GM18502 (cell line): ENCODE measurements around the gene SELENOS.

Source experiments
- ATAC-seq: cut with Tn5 transposase; IDR thresholded peaks from one replicate; pipeline ENCODE4 v1.9.1; 2021; ENCODE audit warnings: mild to moderate bottlenecking; ENCODE audit not compliant: unreplicated experiment, poor library complexity

The SELENOS gene

DNA sequence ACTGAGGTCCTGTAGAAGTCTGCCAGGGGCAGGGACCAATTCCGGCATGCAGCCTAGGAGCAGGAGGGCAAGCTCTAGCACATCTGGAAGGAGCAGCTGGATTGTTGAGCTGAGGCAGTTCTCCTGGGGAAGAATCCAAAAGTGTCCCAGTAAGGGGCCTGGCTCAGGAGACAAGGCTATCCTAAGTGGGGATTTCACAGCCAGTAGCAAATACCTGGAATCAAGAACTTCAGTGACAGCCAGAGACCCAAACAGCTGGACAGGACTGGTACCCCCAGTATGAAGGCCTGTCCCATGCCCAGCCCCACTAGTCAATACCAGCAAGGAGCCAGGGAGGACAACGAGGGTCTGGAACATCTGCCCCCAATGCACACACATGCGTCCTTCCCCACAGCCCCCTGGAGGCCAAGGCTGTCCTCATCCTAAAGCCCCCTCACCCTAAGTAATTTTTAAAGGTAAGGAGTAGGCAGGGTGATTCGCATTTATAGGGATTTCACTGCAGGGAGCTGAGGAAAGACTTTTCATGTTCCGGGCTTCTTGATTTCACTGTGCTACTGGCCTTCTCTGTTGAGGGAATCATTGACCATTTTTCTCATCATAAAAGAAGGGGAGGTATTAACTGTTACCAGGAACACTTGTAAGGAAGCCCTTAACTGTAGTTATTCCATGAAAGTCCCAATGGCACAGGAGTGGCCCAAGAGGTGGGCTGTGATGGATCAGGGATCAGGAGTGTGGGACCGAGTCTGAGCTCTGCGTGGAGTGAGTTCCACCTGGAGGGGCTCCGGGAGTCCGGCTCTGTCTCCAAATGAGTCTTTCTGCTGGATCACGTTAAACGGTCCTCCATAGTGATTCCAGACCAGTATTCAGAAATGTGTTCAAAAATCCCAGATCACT lies 22.9 kb downstream of the SELENOS start:
- ATAC-seq, result no peak

DNA sequence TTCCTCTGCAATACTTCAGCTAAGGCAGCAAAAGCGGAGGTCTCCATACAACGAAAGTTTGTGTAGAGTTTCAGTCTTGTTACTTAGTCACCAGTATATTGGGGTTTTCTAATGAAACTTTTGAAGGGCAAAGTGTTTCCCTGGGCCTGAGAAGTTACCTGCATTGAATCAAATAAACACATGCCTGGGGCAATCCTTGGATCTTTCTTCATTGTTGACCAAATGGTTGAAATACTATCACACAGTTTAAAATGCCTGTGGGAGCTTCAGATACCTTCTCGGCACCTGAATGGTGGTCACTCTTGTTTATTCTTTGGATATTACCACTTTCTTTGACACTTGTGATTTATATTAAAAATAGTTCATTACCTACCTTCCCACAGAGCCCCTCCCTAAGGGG lies 24.4 kb downstream of the SELENOS start:
- no peak for ATAC-seq

DNA sequence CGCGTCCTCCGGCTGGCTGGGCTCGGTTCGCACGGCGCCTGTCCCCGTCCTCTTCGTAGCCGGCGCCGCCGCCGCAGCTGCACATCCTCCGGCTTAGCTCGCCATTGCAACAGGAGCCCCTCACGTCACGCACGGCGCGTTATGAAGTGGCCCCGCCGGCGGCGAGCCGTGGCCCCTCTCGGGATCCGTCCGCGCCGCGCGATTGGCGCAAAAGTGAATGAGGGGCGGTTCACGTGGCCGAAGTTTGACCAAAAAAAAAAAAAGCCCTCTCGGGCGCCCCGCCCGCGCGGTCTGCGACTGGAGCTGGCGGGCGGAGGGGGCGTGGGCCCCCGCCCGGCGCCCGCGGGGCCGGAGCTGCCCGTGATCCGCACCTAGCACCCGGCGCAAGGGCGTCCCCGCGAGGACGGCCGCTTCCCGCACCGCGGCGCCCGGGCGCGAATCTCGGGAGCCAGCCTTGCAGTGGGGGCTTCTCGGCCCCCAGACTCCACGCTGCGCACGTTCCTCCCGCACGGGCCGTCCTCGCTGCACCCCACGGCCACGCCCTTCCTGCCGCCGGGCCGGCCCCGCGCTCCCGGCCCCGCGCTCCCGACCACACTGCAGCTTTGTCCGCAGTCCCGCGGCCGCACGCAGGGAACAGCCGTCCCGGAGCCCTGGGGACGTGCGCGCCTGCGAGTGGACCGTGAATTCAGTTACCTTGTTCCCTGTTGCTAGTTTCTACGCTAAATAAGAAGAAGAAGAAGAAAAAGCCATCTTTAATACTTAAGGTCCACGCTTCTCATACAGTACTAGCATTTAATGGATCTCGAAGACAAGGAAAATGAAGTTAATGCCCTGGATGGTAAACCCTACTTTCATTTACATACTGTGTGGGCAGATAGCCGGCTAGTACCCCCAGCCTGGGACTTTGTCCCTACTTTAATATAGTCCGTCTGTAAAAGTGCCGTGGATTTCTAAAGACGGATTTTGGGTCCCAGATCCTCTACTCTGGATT lies 25.2 kb downstream of the SELENOS start, which contains the start of gene CHSY1:
TSS of gene CHSY1 (minus strand) at position 219 of the 991 bp plus-strand sequence. CDS start 592 bp downstream, outside the sequence.
- peak; percentile 82 for ATAC-seq

DNA sequence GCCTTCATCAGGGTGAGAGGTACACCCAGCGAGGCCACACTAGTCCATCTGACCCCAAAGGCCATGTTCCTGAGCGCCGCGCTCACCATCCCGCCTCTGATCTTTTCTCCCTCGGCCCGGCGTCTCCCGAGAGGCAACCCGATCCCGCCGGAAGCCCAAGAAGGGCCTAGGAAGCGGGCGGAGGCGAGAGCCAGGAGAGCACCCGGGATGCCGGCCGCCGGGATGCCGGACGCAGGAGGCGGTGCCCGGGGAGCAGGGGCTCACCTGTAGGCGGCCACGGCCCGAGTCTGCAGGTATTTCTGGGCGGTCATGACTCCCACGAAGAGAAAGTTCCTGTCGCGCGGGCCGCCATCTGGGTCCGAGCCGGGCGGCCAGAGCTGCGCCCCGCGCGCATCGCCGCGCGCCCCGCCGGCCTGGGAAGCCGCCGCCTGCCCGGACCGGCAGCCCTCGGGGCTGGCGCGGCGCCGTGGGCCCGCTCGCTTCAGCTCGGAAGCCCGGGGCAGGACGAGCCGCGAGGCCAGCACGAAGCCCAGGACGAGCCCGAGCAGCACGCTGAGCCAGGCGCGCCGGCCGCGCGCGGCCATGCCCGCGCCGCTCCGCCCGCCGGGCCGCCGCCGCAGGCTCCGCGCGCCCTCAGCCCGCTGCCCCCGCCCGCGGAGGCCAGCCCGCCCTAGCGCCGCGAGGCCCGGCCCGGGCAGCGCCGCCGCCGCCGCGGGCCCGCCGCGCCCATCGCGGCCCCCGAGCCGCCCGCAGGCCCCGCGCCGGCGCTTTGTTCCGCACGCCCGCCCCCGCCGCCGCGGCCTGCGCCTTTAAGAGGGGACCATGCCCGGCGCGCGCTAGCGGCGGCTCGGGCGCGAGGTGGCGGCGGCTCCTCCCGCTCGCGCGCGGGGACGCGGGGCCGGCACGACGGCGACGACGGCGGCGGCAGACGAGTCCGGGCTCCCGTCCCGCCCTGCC lies 26.1 kb downstream of the SELENOS start:
- ATAC-seq, result peak; percentile 36

DNA sequence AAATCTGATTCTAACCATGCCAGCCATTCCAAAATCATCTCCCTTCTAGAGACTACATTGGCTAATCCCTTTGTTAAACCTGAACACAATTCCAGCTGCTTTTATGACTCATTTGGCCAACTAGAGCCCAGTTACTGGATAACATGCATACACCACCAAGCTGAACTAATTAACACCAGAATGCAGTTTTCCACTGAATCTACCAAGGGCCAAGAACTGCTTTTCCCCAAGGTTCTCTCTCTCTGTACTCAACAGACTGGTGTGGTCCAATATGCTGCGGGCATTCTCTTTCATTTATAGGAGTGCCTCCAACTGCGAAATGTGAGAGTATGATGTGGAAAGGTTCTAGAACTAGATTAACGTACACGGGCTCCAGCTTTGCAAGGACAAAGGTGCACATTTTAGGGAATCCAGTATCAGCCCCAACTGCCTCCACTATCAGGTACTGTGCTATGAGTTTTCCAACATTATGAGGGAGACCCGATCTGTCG lies 26.9 kb downstream of the SELENOS start:
- no peak for ATAC-seq

DNA sequence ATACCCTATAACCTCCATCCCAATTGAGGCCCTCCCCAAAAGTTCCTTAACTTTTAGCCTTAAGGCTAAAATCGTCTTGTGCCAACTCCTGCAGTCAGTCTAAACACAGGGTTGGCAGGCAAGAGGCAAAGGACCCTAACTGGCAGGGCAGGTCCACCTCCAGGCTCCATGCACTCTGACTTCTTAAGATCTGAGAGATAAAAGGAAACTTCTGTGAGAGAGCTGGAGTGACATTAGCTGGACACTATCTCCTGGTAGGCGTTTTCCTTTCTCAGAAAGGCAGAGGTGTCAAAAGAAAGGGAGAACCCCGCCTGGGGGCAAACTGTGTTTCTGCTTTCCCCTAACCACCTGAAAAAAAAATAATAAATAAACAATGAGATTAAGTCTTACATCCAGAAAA lies 29.0 kb downstream of the SELENOS start:
- no peak for ATAC-seq

DNA sequence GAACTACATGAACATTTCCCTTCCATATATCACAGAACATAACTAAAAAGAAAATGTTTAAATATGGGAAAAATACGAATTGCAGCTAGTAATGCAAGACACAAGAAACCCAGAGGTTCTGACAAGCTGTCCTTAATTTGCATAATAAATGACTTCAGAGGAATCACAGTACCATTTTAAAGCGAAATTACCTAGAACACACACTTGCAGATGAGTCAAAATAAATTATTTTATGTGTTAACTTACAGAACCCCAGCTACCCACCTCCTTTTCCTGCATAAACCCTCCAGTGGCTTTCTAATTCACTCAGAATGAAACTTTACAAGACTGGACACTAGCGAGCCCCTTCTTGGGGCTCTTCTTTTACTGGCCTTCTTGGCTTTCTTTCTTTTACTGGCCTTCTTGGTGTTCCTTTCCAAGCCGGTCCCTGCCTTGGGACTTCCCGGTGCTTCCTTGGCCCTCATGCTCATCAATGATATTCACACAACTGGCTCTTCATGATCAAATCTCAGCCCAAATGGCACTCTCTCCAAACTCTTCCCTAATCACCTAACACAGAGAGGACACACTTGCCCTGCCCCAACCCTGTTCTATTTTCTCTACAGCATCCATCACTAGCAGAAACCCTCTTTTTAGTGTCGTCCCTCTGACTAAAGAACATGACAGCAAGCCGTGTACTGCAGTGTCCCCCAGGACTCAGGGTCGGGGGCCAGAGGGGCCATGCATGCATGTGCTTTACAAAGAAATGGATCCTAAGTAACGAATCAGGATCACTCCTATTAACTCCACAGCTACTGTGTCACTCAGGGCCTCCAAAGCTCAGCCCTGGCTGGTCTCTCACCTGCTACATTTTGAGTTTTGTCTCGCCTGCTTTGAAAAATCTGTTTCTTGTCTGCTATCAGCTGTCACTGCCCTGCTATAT lies 30.2 kb downstream of the SELENOS start:
- ATAC-seq, result no peak

DNA sequence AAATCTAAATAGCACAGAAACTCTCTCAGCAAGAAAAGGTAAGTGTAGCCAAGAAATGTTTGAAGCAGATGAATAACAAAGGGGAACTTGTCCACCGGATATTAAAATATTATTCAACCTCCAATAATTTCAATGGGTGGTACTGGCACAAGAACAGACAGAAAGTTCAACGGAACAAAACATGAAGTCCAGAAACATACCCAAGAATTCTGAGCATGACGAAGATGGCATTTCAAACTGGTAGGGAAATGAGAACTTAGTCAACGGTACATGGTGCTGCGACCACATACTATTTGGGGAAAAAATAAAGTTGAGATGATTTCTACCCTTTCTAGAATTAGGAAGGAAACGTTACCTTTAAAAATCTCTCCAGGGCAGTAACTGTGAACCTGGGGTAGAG lies 30.9 kb downstream of the SELENOS start:
- no peak for ATAC-seq

DNA sequence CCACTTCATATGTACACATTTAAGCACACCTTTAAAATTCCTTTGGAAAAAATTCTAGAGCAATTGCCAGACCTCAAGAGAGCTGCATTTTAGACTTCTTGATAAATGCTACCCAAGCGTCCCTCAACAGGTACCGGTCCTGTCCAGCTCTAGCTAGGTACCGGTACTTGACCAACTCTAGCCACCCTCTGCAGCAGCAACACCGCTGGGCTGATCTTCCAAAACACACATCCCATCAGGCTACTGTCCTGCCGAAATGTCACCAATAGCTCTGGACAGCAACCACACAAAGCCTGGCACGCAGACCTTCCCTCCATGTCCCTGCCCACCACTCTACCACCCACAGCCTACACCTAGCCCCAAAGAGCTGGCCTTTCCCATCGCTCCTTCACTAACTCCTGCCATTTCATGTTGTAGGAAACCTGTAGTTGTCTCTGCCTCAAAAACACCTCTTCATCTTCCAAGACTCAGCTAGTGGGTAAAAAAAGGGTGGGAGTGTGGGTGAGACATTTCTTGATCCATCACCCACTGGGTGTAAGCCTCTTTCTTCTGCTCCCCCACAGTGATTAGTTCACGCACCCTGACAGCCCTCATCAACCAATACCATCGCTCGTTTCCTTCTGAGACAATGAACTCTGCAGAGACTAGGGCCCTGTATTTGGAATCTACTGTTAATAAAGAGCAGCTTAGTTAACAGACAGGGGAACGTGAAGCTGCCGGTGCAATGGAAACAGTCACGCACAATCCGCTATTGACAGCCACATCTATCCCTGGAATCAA lies 32.2 kb downstream of the SELENOS start:
- no peak for ATAC-seq

DNA sequence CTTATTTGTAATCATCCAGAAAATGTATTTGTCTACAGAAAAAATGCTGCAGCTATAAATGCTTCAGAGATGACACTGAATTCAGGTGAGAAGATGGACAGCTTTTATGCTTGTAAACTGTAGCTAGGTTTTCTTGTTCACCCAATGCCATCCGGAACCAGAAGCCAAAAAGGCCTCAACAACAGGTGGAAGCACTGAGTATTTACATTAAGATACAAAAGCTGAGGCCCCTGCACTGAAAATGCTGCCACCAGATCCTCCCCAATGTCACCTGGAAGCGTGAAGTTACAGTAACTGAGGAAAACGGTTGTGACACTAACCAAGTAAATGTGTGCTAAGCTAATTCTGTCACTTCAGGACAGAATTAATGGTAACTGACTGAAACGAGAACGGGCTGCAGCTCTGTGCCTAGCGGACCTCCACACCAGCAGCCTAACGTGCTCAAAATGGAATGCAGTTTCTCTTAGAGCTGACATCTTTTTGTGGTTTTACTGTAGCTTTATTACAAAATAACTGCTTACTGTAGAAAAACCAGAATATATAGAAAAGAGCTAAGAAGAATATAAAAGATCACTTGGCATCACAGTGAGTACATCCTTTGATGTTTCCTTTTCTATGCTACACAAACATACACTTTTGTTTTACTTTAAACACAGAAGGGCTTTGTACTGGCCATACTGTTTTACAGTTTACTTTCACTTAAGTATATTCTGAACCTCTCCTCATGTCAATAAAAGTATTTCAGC lies 33.1 kb downstream of the SELENOS start:
- no peak for ATAC-seq

DNA sequence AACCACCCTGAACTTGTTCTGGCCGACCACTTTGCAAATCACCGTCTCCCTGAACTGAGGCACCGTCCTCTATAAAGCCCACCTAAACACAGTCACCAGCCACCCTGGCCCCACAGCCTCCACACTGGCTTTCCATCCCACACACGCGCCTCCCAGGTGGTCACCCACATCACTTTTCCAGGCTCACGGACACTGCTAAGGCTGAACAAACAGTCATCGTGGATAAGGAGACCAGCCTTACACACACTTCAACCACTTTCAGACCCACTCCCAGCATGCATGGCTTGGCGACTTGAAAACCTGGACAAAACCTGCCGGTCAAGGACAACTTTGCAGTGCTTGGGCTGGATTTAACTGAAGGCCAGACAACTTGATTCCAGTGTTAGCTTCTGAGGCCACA lies 33.9 kb downstream of the SELENOS start:
- ATAC-seq, result no peak

DNA sequence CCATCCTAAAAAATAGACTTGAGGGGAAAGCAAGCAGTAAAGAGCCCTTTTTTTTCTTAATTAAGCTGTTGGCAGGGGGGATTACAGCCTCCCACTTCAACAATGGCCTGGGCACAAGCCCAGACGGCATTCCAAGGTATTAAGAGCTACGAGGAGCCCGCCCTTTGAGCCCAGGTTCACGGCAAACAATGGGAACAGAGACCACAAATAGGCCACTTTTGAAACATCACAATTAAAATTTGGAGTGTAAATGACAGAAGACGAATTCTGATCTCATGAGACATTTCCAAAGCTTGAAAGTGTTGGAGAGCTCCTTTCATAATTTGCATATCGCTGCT lies 34.3 kb downstream of the SELENOS start:
- ATAC-seq, result no peak

DNA sequence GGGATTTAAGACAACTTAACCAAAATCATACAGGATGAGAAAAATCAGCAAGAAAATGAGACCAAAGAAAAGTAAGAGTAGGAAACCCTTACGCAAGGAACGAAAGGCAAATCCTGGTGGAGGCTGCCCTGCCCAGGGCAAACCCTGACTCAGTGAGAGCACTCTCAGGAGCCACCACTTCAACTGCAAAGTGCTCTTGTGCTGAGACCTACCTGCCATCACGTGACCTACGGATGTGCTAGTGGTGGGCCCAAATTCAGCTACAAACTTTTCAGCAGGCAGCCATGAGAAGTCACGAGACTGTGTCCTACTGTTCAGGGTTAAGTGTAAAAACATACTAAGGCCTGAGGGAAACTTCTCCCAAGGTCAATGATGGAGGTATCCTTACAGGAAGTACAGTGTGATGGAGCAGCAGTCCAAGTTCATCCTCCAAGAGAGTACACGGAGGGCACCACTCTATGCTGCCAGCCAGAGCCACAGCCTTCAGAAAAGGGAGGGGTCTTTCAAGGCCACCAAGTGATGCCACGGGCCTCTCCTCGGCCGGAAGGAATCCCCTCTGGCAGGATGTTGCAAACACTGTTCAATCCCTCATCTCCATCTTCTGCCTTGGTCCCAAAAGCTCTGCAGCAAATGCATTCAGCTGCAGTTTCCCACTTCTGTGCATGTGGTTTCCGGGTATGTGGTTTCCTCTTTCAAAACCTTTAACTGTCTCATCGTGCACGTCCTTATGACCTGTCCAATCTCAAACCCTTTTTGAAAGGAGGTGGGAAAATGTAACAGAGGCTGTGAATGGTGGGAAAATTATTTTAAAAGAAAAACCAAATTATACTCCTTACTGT lies 34.9 kb downstream of the SELENOS start:
- peak; percentile 84 for ATAC-seq

DNA sequence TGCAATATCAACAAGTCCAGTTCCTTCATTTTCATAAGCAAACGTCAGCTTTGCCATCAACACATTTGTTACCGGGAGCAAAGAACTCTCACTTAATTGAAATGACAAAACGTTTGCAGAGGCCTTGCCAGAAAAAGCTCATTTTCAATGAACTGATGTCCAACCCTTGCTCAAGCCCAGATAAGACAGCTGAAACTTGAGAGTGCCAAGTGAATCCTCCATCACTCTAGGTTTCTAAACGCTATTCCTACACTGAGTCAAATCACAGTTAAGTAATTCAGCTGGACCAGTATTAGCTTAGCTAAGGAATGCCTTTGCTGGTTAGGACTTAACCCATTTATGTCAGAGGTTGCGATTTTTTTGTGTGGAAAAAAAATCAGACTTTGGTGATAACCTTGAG lies 36.9 kb downstream of the SELENOS start:
- no peak for ATAC-seq

DNA sequence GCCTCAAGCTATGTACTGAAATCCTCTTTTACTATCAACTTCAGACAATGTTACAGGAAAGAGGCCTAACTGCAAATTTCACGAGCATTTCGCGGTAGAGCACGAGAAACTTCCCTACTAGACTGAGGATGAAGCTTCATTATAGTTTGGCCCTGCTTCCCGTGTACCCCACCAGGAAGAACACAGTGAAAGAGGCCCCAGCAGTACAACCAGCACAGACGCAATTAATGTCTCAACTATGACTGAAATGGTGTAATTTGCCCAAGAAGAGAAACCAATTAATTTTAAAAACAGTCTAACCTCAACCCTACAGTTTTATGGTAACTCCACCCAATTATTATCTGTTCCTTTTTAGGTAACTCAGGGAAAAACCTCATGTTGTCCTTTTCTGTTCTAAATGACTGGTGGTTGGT lies 37.6 kb downstream of the SELENOS start:
- ATAC-seq, result no peak

DNA sequence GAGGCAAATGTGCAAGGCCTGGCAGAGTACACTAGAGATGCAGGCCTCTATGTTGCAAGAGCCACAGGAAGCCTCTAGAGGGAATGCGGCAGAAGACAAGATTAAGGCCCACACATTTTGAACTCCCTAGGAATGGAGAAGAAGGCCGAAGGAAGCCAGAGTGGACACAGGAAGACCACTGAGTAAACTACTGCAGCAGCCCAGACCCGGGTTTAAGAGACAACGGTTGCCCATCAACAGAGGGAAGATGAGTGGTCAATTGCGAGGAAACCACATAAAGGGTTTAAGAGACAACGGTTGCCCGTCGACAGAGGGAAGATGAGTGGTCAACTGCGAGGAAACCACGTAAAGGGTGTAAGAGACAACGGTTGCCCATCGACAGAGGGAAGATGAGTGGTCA lies 40.0 kb downstream of the SELENOS start:
- no peak for ATAC-seq
